GM18519 (cell line): ENCODE measurements around the gene ALDH1A3.

Experiments
- ATAC-seq: cut with Tn5 transposase; IDR thresholded peaks from one replicate; pipeline ENCODE4 v1.9.1; 2021; ENCODE audit warnings: mild to moderate bottlenecking, moderate library complexity; ENCODE audit not compliant: unreplicated experiment, low FRiP score

ALDH1A3 gene

DNA sequence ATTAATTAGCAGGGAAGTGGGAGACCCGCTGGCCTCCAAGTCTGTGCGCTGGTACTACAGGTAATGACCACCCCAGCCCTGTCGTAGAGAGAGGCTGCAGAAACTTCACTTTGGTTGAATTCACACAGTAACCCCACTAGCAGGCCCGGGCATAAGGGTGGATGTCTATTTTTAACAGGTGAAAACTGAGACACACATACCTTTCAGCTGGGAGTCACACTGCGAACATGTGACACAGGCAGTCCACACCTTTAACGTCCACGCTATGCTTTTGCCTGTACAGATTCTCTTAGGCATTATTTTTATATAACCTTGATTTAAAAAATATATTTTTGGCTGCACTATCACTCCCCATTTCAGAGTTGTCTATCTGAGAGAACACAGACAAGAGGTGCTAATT is 43.4 kb downstream of the ALDH1A3 start:
- ATAC-seq: no peak

GRCh38 chr15:100923902-100924301 is 44.3 kb downstream of the ALDH1A3 start:
- ATAC-seq: no peak

GRCh38 chr15:100924436-100924835 is 44.8 kb downstream of the ALDH1A3 start:
- ATAC-seq: no peak

- no peak for ATAC-seq
Measured at GRCh38 chr15:100925480-100925879, 45.8 kb downstream of the ALDH1A3 start.

DNA sequence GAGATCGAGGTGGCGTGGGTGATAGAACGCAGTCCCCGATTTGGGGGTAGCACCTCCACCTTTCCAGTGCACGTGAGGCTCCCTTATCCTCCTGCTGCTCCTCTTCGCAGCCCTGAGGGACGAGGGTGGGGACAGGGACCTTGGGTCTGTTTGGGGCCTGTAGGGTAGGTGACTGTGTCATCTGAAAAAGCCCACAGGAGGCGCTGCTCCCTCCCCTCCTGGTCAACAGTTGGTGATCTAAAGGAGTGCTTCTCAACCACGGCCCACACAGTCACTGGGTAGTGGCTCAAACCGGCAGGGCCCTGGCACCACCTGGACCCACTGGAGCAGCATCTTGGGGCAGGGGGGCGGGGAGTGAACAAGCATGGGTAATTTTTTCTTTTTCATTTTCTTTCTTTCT is 46.6 kb downstream of the ALDH1A3 start:
- no peak for ATAC-seq

GRCh38 chr15:100926971-100927756 is 47.5 kb downstream of the ALDH1A3 start:
- no peak for ATAC-seq

DNA sequence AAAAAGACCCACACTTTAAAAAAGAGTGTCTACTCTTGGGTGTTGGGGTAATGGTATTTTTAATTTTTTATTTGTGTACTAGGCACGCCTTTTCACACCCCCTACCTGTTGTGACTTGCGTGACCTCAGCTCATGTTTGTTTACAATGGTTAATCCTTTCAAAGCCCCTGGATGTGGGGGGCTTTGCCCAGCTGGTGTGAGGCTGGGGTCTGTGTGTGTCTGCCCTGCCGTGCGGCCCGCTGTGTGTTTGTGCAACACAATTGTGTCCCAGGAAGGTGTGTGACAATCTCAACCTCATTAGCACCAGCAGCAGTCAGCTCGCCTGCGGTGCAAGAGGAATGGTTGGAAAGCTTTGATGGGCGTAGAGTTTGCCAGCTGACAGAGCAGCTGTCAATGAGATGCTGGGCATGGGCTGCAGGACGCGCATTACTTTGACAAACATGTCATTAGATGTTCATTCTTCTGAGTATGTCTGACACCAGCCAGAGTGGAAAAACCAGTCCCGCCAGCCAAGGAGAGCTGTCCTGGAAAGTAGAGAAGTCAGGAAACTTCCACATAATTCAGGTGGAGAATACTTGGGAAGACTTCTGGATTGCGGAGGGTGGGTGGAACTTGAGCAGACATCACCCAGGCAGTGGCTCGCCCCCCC is 49.1 kb downstream of the ALDH1A3 start:
- ATAC-seq: no peak

- no peak for ATAC-seq
Measured at GRCh38 chr15:100929641-100930042, 50.0 kb downstream of the ALDH1A3 start.

- no peak for ATAC-seq
Measured at GRCh38 chr15:100930306-100930848, 50.7 kb downstream of the ALDH1A3 start.

DNA sequence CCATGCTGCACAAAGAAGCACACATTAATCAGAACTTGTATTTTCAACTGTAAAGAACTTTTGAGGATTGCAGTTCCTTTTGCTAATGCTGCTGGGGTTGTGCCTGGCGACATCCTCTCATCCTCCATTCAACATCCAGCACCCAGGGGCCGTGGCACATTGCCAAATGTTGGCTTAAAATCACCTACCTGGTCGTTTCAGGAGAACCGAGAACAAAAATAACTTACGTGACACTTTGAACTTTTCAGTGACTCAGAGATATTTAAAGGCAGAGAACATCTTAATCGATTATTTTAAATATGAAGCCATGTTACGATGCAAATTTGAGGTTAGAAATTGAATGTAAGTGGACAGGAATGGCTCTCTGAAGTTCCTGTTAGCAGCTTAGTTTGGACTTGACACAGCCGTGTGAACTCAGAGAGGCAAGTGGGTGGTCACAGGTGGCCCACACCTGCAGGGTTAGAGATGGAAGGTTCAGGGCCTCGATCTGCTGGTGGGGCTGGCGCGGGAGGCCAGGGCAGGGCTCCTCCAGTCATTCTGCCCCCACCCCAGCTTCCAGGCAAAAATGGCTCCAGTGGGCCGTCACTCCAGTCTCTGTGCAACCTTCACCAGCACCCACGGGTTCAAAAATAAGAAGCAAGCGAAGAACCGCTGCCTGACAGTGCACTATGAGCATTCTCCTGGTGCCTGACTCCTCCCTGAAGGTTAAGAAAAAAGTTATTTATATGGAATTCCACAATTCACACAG is 51.7 kb downstream of the ALDH1A3 start:
- ATAC-seq: peak; percentile 41

- ATAC-seq: no peak
Measured at GRCh38 chr15:100932676-100933348, 53.2 kb downstream of the ALDH1A3 start.

GRCh38 chr15:100934166-100934565 is 54.5 kb downstream of the ALDH1A3 start:
- no peak for ATAC-seq

GRCh38 chr15:100934726-100935125 is 55.1 kb downstream of the ALDH1A3 start:
- ATAC-seq: no peak

GRCh38 chr15:100937171-100937570 is 57.5 kb downstream of the ALDH1A3 start:
- no peak for ATAC-seq

DNA sequence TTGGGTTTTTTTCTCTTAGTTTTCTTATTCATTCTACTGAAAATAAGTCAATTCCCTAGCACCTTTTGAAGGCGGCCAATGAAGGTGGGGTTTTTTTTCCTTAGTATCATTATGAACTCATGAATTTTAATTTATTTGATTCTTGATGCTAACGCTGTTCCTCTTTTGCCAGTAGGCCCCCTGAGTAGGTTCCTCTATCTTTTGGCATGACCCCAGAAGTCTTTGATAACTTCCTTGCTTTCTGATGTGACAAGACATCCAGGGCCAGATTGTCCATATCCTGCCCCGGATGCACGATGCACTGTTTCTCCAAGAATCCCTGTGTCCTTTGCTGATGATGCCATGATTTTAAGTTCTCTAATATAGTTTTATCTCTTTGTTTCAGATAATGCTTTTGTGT is 60.2 kb downstream of the ALDH1A3 start:
- no peak for ATAC-seq

DNA sequence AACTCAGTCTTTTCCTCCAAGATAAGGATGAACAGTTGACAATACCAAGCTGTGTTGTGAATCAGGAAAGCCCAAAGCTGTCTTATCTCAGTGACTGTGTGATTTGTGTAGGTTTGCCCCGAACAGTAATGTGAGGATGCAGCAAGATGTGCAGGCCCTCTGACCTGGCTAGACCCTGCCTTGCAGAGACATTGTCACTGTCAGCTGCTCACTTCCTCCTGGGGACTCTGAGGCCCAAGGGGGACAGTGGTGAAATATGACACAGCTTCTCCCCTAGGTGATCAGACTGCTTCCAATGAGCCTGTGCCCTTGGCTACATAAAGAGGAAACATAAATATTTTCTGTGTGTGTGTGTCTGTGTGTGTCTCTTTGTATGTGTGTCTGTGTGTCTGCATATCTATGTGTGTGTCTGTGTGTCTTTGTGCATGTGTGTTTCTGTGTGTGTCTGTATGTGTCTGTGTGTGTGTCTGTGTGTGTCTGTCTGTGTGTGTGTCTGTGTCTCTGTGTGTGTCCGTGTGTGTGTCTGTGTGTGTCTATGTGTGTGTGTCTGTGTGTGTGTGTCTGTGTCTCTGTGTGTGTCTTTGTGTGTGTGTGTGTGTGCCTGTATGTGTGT is 61.2 kb downstream of the ALDH1A3 start:
- ATAC-seq: peak; percentile 59

DNA sequence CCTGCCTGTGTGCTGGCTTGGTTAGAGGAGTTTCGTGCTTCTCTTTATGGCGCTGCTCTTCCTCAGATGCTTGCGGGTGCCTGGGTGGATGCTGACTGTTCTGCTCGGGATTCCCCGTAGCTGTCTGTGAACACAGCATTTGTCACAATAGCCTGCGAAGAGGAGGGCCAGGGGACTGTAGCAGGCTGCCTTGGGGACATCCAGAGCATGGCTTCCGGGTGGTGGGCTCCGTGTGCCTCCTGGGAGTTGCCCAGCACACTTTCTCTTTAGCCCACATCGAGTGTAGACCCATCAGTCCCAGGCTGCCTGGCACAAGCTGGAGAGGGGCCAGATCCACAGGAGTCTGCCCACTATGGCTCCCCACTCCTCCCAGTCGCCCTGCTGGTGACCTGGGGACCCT is 61.9 kb downstream of the ALDH1A3 start:
- ATAC-seq: peak; percentile 52

DNA sequence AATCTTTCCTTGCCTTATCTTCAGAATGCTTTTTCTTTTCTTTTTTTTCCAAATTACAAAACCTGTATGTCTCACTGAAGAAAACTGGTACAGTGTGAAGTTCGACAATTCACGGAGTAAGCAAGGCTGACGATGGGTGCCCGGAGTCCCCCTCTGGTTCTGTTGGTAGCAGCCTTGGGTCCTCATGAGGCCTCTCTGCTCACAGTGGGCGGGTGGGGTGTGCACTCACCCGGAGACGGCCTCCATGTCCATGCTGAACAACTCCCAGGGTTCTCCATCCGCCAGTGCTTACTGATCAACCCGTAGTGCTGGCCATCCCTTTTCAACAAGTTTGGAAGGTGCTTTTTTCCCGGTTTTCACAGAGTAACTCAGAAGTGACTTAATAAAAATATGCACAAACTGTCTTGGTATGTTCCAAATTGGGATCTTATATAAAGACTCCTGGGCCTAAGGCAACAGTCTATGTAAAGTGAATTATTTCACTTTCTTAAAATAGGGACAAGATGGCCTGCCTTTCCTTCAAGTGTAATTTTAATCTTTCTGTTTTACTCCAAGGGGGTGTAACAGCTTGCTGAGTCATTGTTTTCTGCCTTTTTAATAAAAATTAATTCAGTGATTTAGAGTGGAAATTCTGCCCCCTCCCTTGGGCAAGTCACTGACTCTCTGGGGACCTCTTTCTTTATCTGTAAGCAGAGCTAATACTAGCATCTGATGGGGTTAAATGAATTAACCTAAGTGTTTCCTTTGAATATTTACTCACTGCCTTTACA is 63.2 kb downstream of the ALDH1A3 start:
- ATAC-seq: no peak

DNA sequence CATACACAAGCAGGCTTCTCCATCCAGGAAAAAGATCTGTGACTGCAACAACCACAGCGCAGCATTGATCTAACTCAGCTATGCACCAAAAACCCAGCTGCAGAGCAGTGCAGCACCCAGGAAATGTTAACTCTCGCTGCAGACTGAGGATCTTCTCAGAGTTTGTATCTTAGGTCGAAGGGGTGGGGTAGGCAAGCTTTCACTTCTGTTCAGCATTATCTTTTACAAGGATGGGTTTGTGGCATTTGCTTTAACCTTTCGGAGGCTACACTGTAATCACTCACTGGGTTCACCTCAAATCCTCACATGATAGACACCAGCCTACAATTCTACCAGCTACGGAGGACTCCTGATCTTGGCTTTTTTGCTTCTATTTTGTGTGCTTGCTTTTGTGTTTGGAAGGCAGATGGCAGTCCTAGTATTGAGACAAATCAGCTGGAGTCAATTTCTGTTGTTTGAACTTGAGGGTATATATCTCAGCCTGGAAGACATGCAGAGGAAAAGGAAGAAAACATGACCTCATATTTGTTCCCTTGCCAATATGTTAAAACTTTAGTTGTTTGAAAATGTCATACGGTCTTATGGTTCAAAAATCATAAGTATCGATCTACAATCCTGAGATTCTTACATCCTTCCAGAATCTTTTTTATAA is 64.7 kb downstream of the ALDH1A3 start:
- ATAC-seq: no peak
